Astrocyte (in vitro differentiated cells and primary cell): ENCODE measurements around the gene IRF9.

Experiments
- EZH2 ChIP-seq: IDR thresholded peaks from 2 replicates; pipeline ENCODE4 v1.6.1; 2012; ENCODE audit warnings: mild to moderate bottlenecking, low read length, inconsistent platforms; ENCODE audit not compliant: insufficient read depth
- TF ChIP-seq, protein P1 (sequence below): IDR thresholded peaks from 2 replicates; pipeline ENCODE4 v1.5.1; 2011; ENCODE audit warnings: low read depth, mild to moderate bottlenecking, inconsistent platforms, low read length, moderate library complexity; ENCODE audit not compliant: insufficient read depth

DNA sequence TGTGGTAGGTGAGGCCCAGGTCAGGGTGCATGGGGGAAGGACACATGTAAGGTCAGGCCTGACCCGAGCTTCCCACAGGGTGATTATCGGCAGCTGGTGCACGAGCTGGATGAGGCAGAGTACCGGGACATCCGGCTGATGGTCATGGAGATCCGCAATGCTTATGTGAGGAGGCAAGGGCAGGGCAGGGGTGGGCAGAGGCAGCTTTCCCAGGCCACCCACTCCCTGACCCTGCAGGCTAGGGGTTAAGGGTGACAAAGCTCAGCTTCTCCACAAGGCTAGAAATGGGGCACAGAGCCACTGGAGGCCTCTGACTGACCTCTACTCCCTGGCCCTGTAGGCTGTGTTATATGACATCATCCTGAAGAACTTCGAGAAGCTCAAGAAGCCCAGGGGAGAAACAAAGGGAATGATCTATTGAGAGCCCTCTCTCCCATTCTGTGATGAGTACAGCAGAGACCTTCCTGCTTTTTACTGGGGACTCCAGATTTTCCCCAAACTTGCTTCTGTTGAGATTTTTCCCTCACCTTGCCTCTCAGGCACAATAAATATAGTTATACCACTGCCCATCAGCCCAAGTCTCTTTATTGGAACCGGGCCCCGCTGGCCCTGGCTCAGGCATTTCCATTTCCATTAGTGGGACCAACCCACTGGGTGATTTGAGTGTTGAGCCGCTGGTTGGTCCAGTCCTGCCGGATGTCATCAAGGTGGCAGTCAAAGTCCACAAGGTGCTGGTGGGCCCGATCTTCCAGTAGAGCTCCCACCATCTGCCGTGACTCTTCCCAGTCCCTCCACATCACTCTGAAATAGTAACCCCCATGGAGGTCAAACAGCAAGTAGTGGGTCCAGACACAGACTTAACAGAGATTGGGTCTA, 22.4 kb upstream of the IRF9 start:
- TF ChIP-seq EZH2 = no peak
- TF ChIP-seq, protein P1, sequence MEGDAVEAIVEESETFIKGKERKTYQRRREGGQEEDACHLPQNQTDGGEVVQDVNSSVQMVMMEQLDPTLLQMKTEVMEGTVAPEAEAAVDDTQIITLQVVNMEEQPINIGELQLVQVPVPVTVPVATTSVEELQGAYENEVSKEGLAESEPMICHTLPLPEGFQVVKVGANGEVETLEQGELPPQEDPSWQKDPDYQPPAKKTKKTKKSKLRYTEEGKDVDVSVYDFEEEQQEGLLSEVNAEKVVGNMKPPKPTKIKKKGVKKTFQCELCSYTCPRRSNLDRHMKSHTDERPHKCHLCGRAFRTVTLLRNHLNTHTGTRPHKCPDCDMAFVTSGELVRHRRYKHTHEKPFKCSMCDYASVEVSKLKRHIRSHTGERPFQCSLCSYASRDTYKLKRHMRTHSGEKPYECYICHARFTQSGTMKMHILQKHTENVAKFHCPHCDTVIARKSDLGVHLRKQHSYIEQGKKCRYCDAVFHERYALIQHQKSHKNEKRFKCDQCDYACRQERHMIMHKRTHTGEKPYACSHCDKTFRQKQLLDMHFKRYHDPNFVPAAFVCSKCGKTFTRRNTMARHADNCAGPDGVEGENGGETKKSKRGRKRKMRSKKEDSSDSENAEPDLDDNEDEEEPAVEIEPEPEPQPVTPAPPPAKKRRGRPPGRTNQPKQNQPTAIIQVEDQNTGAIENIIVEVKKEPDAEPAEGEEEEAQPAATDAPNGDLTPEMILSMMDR = no peak
